ENCODE data around the gene MS4A2.

DNA sequence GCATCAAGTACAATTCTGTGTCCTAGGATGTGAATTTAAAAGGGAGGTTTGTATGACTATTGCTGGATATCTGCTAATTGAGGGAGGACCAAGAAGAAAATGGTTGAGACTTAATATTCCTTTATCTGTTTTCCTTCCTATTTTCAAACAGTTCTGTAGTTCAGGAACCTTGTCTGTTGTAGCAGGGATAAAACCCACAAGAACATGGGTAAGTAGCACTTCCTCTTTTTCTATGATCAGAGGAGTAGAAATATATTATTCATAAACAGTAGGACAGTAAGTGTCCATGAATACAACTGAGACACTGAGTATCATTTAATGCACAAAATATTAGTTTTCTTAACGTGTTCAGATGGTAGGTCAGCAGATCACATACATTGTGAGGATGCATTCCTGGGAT lies 24.4 kb upstream of the MS4A2 start:
- TF ChIP-seq EZH2phosphoT487 (IDR thresholded peaks at IDR 0.05; ENCODE audit: borderline replicate concordance, low read length) (no peak), CTCF (conservative IDR thresholded peaks at IDR 0.05; ENCODE audit: low read depth, low read length) (no peak), EZH2 (IDR thresholded peaks at IDR 0.05; ENCODE audit: low read length, unreplicated experiment) (no peak)
